NCI-H2196 treated with DMSO at 0.1 percent for 48 hours (cell line): ENCODE data around the gene NECTIN2.
"Not testable (repeated sequence)": the region's sequence is repeated elsewhere in the genome, so short reads cannot be mapped to it uniquely, and the experiment has no call there.

ENCODE experiments used
- DNase-seq: peaks from one replicate; lab custom pipeline; 2025; ENCODE audit not compliant: unreplicated experiment; lab: John Stamatoyannopoulos, UW

Gene NECTIN2

DNA sequence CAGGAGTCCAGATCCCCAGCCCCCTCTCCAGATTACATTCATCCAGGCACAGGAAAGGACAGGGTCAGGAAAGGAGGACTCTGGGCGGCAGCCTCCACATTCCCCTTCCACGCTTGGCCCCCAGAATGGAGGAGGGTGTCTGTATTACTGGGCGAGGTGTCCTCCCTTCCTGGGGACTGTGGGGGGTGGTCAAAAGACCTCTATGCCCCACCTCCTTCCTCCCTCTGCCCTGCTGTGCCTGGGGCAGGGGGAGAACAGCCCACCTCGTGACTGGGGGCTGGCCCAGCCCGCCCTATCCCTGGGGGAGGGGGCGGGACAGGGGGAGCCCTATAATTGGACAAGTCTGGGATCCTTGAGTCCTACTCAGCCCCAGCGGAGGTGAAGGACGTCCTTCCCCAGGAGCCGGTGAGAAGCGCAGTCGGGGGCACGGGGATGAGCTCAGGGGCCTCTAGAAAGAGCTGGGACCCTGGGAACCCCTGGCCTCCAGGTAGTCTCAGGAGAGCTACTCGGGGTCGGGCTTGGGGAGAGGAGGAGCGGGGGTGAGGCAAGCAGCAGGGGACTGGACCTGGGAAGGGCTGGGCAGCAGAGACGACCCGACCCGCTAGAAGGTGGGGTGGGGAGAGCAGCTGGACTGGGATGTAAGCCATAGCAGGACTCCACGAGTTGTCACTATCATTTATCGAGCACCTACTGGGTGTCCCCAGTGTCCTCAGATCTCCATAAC, 59.5 kb downstream of the NECTIN2 start, which contains the start of gene APOE:
TSS of gene APOE (plus strand) at position 360 of the 724 bp plus-strand sequence. CDS start 829 bp downstream, outside the sequence.
- DNase-seq = no peak

DNA sequence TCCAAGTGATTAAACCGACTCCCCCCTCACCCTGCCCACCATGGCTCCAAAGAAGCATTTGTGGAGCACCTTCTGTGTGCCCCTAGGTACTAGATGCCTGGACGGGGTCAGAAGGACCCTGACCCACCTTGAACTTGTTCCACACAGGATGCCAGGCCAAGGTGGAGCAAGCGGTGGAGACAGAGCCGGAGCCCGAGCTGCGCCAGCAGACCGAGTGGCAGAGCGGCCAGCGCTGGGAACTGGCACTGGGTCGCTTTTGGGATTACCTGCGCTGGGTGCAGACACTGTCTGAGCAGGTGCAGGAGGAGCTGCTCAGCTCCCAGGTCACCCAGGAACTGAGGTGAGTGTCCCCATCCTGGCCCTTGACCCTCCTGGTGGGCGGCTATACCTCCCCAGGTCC, 61.5 kb downstream of the NECTIN2 start:
- no peak for DNase-seq

DNA sequence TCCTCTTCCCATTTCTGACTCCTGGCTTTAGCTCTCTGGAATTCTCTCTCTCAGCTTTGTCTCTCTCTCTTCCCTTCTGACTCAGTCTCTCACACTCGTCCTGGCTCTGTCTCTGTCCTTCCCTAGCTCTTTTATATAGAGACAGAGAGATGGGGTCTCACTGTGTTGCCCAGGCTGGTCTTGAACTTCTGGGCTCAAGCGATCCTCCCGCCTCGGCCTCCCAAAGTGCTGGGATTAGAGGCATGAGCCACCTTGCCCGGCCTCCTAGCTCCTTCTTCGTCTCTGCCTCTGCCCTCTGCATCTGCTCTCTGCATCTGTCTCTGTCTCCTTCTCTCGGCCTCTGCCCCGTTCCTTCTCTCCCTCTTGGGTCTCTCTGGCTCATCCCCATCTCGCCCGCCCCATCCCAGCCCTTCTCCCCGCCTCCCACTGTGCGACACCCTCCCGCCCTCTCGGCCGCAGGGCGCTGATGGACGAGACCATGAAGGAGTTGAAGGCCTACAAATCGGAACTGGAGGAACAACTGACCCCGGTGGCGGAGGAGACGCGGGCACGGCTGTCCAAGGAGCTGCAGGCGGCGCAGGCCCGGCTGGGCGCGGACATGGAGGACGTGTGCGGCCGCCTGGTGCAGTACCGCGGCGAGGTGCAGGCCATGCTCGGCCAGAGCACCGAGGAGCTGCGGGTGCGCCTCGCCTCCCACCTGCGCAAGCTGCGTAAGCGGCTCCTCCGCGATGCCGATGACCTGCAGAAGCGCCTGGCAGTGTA, 62.2 kb downstream of the NECTIN2 start:
- no peak for DNase-seq

DNA sequence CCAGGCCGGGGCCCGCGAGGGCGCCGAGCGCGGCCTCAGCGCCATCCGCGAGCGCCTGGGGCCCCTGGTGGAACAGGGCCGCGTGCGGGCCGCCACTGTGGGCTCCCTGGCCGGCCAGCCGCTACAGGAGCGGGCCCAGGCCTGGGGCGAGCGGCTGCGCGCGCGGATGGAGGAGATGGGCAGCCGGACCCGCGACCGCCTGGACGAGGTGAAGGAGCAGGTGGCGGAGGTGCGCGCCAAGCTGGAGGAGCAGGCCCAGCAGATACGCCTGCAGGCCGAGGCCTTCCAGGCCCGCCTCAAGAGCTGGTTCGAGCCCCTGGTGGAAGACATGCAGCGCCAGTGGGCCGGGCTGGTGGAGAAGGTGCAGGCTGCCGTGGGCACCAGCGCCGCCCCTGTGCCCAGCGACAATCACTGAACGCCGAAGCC, 62.8 kb downstream of the NECTIN2 start:
- DNase-seq = no peak

DNA sequence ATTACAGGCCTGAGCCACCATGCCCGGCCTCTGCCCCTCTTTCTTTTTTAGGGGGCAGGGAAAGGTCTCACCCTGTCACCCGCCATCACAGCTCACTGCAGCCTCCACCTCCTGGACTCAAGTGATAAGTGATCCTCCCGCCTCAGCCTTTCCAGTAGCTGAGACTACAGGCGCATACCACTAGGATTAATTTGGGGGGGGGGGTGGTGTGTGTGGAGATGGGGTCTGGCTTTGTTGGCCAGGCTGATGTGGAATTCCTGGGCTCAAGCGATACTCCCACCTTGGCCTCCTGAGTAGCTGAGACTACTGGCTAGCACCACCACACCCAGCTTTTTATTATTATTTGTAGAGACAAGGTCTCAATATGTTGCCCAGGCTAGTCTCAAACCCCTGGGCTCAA, 63.7 kb downstream of the NECTIN2 start:
- DNase-seq = no peak

DNA sequence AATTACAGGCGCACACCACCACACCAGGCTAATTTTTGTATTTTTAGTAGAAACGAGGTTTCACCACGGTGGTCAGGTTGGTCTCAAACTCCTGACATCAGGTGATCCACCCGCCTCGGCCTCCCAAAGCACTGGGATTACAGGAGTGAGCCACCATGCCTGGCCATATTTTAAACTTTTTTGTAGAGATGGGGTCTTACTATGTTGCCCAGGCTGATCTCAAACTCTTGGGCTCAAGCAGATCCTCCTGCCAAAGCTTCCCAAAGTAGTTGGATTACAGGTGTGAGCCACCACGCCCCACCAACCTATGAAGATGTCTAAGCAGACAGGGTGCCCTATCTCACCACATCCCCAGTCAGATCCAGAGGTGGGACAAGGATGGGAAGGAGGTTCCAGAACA, 65.8 kb downstream of the NECTIN2 start:
- not testable (repeated sequence) for DNase-seq

DNA sequence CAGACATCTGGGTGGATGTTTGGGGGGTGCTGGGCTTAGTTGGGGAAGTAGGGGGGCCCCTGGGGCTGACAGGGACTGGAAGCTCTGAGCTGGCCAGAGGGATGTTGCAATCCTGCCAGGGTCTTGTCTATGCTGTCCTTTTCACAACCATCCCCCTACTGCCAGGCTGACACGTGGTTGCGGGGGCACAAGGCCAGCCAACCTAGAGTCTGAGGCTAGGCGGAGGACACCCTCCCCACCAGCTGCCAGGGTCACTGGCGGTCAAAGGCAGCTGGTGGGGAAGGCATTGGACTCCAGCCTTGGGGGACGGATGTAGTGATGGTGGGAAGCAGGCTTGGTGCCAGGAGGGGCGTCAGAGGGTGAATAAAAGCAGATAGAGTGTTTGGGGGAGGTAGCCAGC, 66.8 kb downstream of the NECTIN2 start:
- no peak for DNase-seq

DNA sequence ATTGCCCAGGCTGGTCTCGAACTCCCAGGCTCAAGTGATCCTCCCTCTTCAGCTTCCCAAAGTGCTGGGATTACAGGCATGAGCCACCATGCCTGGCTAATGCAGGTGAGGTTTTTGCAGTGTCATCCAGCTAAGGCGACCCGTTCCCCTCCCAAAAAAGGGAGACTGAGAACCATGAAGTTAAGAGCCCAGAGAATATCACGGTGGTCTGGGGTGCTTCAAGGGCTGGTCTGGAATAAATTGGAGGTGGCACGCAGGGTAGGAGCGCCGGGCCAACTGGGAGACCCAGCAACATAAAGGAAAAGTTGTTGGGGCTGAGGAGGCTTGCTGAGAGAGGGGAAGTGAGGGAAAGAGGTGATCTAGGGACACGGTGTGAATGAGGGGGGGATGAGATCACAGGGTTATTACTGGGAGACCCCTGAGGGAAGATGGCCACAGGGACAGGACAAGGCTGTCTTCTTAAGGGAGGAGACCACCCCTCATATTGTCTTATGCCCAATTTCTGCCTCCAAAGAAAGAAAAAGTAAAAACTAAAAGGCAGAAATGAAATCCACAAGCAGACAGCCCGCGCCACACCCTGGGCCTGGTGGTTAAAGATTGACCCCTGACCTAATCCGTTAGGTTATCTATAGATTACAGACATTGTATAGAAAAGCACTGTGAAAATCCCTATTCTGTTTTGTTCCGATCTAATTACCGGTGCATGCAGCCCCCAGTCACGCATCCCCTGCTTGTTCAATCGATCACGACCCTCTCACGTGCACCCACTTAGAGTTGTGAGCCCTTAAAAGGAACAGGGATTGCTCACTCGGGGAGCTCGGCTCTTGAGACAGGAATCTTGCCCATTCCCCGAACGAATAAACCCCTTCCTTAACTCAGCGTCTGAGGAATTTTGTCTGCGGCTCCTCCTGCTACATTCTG, 67.7 kb downstream of the NECTIN2 start:
- DNase-seq = not testable (repeated sequence)

DNA sequence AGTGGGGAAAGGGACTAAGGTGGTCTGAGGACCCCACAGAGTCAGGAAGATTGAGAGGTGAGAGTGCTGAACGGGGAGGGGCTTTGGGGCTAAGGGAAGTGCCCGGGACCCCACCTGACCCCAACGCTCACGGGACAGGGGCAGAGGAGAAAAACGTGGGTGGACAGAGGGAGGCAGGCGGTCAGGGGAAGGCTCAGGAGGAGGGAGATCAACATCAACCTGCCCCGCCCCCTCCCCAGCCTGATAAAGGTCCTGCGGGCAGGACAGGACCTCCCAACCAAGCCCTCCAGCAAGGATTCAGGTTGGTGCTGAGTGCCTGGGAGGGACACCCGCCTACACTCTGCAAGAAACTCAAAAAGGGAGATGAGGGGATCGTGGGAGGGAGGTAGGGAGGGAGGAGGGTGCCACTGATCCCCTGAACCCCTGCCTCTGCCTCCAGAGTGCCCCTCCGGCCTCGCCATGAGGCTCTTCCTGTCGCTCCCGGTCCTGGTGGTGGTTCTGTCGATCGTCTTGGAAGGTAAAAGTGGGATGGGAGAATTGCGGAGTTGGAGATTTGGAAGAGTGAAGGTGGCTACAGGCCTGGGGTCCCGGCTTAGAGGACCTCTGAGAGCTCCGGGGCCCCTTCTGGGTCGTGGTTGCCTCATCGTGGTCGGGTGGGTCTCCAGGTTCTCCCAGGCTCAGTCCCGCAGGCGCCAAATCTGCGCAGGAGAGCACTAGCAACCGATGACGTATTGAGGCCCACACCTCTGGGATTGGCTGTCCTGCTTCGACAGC, 68.5 kb downstream of the NECTIN2 start, which contains the start of gene APOC1:
TSS of gene APOC1 (plus strand) at position 176 of the 774 bp plus-strand sequence. CDS start at position 460, 284 bp downstream.
- DNase-seq = peak; percentile 75

DNA sequence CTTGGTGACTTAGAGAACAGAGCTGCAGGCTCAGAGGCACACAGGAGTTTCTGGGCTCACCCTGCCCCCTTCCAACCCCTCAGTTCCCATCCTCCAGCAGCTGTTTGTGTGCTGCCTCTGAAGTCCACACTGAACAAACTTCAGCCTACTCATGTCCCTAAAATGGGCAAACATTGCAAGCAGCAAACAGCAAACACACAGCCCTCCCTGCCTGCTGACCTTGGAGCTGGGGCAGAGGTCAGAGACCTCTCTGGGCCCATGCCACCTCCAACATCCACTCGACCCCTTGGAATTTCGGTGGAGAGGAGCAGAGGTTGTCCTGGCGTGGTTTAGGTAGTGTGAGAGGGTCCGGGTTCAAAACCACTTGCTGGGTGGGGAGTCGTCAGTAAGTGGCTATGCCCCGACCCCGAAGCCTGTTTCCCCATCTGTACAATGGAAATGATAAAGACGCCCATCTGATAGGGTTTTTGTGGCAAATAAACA, 78.2 kb downstream of the NECTIN2 start:
- DNase-seq = no peak

DNA sequence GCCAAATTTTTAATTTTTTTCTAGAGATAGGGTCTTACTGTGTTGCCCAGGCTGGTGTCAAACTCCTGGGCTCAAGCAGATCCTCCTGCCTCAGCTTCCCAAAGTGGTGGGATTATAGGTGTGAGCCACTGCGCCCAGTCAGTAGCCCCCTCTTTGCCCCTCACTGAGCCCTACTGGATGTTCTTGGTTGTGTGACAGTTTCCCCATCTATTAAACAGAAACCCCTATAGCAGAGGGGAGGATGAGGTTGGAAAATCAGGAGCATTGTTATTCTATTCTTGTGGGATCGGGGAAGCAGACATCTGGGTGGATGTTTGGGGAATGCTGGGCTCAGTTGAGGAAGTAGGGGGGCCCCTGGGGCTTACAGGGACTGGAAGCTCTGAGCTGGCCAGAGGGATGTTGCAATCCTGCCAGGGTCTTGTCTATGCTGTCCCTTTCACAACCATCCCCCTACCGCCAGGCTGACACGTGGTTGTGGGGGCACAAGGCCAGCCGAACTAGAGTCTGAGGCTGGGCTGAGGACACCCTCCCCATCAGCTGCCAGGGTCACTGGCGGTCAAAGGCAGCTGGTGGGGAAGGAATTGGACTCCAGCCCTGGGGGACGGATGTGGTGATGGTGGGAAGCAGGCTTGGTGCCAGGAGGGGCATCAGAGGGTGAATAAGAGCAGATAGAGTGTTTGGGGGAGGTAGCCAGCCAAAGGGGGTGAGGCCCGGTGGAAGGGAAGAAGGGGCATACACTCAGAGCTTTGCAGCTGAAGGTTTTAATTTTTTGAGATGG, 79.2 kb downstream of the NECTIN2 start:
- DNase-seq = no peak

DNA sequence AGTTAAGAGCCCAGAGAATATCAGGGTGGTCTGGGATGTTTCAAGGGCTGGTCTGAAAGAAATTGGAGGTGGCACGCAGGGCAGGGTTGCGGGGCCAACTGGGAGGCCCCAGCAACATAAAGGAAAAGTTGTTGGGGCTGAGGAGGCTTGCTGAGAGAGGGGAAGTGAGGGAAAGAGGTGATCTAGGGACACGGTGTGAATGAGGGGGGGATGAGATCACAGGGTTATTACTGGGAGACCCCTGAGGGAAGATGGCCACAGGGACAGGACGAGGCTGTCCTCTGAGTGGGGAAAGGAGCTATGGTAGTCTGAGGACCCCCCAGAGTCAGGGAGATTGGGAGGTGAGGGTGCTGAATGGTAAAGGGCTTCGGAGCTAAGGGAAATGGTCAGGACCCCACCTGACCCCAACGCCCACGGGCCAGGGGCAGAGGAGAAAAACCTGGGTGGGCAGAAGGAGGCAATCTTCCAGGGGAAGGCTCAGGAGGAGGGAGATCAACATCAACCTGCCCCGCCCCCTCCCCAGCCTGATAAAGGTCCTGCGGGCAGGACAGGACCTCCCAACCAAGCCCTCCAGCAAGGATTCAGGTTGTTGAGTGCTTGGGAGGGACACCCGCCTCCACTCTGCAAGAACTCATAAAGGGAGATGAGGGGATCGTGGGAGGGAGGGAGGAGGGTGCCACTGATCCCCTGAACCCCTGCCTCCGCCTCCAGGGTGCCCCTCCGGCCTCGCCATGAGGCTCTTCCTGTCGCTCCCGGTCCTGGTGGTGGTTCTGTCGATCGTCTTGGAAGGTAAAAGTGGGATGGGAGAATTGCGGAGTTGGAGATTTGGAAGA, 80.4 kb downstream of the NECTIN2 start:
- DNase-seq = not testable (repeated sequence)

DNA sequence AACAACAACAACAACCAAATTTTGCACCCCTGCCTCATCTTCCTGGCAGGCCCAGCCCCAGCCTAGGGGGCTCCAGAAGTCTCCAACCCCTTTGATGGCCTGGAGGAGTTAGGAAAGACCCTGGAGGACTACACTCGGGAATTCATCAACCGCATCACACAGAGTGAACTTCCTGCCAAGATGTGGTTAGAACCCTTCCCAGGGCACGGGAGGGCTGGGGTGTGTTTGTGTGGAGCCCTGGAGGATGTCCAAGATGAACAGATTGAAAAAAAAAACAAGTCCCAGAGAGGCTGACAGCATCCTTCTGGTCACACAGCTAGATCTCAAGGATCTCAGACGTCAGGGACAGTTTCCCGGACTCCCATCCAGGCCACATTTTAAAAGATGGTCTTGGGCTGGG, 81.6 kb downstream of the NECTIN2 start:
- no peak for DNase-seq

DNA sequence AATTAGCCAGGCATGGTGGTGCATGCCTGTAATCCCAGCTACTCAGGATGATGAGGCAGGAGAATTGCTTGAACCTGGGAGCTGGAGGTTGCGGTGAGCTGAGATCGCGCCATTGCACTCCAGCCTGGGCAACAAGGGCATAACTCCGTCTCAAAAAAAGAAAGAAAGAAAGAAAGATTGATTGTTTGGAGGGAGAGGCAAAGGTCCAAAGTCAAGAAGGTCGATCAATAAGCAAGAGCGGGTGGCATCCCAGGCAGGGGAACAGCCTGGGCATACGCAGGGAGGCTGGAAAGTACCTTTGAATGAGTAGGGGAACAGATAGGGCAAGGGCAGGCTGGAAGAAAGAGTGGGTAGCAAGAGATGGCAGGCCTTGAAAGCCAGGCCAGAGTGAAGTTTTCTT, 84.0 kb downstream of the NECTIN2 start:
- no peak for DNase-seq

DNA sequence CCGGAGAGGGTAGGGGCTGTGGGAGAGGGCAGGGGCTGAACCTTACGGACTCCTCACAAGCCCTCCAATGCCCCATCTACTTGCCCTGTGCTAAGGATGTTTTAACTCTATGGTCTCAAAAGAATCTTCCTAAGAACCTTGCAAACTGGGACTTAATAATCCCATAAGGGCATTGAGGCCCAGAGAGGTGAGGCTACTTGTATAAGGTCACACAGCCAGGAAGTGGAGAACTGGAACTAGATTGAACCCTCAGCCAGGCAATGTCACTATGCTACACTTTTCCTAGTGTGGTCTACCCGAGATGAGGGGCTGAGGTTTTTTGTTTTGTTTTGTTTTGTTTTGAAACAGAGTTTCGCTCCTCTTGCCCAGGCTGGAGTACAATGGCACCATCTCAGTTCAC, 85.4 kb downstream of the NECTIN2 start:
- DNase-seq = no peak
